ENCODE measurements around the gene MARS2.
A peak's percentile ranks its signal among the peaks of the same experiment; 100 is the strongest.

The MARS2 gene

GRCh38 chr2:197705121-197705911, at the start of gene MARS2:
TSS of gene MARS2 (plus strand) at chr2:197705369. CDS start at chr2:197705406, 37 bp downstream.
- no peak for TF ChIP-seq CTCF (IDR thresholded peaks at IDR 0.05; ENCODE audit: insufficient read depth, low read depth, low read length, missing control alignments)
- peak; percentile 97 for DNase-seq (ENCODE audit: low read depth)
- H3K4me3 ChIP-seq (ENCODE audit: low read depth, low read length), result peak within 1 kb of the TSS; percentile 83

GRCh38 chr2:197657562-197657961, 47.6 kb upstream of the MARS2 start:
- TF ChIP-seq CTCF (IDR thresholded peaks at IDR 0.05; ENCODE audit: insufficient read depth, low read depth, low read length, missing control alignments), result no peak
- H3K4me3 ChIP-seq (ENCODE audit: low read depth, low read length), result no peak overlapping the region
- DNase-seq (ENCODE audit: low read depth), result no peak

- DNase-seq (ENCODE audit: low read depth), result no peak
- no peak overlapping the region for H3K4me3 ChIP-seq (ENCODE audit: low read depth, low read length)
- no peak for TF ChIP-seq CTCF (IDR thresholded peaks at IDR 0.05; ENCODE audit: insufficient read depth, low read depth, low read length, missing control alignments)
Measured at GRCh38 chr2:197661626-197662025, 43.5 kb upstream of the MARS2 start.

- no peak for DNase-seq (ENCODE audit: low read depth)
- no peak for TF ChIP-seq CTCF (IDR thresholded peaks at IDR 0.05; ENCODE audit: insufficient read depth, low read depth, low read length, missing control alignments)
- H3K4me3 ChIP-seq (ENCODE audit: low read depth, low read length), result no peak overlapping the region
Measured at GRCh38 chr2:197666277-197666676, 38.9 kb upstream of the MARS2 start.

- peak; percentile 3 for DNase-seq (ENCODE audit: low read depth)
- no peak overlapping the region for H3K4me3 ChIP-seq (ENCODE audit: low read depth, low read length)
- no peak for TF ChIP-seq CTCF (IDR thresholded peaks at IDR 0.05; ENCODE audit: insufficient read depth, low read depth, low read length, missing control alignments)
Measured at GRCh38 chr2:197668296-197668695, 36.9 kb upstream of the MARS2 start.

GRCh38 chr2:197669077-197669476, 36.1 kb upstream of the MARS2 start:
- DNase-seq (ENCODE audit: low read depth), result peak; percentile 9
- TF ChIP-seq CTCF (IDR thresholded peaks at IDR 0.05; ENCODE audit: insufficient read depth, low read depth, low read length, missing control alignments), result no peak
- no peak overlapping the region for H3K4me3 ChIP-seq (ENCODE audit: low read depth, low read length)
